Omental fat pad (tissue), 4 donors: ENCODE measurements around the gene ZNF609. TPM values are rescaled to one million over a fixed set of nuclear protein-coding genes. Genes with fewer than 3 reads are reported as not detected.

ENCODE experiments used
- ATAC-seq: fragments of 150-250 bp; one replicate; pipeline ENCODE4 v1.9.1; 2016; ENCODE audit warnings: mild to moderate bottlenecking, moderate library complexity; ENCODE audit not compliant: low FRiP score
- DNase-seq: peaks from one replicate; pipeline ENCODE4 v3.0.0-alpha.2; 2019; ENCODE audit warnings: low spot score
- CTCF ChIP-seq, 3 donors: fragments of 450-650 bp; IDR thresholded peaks; one replicate each; pipeline ENCODE4 v1.5.1; 2016 to 2017; ENCODE audit warnings: antibody characterized with exemption in 3 of 3, mild to moderate bottlenecking in 3 of 3, moderate library complexity in 2 of 3
- total RNA-seq, 4 donors: library from RNA; depleted of rRNA; stranded (reverse); fragments of >200 nt; gene quantifications; one replicate each; pipeline ENCODE4 v1.1.0, GENCODE V29; 2016

ZNF609 gene
- total RNA-seq, 4 donors from 2014 or later: 26.1 to 32.4 (median 29.6) TPM

GRCh38 chr15:64688770-64689169, 228.4 kb downstream of the ZNF609 start:
- no peak for TF ChIP-seq CTCF (IDR thresholded peaks at IDR 0.05)
- DNase-seq (no peak), ATAC-seq (no peak)

- TF ChIP-seq CTCF (IDR thresholded peaks at IDR 0.05): no peak
- ATAC-seq (no peak), DNase-seq (no peak)
Observed at GRCh38 chr15:64690008-64690407, 229.6 kb downstream of the ZNF609 start.

- no peak for DNase-seq
- no peak for ATAC-seq
- no peak for TF ChIP-seq CTCF (IDR thresholded peaks at IDR 0.05)
Observed at GRCh38 chr15:64690578-64691296, 230.4 kb downstream of the ZNF609 start.

DNA sequence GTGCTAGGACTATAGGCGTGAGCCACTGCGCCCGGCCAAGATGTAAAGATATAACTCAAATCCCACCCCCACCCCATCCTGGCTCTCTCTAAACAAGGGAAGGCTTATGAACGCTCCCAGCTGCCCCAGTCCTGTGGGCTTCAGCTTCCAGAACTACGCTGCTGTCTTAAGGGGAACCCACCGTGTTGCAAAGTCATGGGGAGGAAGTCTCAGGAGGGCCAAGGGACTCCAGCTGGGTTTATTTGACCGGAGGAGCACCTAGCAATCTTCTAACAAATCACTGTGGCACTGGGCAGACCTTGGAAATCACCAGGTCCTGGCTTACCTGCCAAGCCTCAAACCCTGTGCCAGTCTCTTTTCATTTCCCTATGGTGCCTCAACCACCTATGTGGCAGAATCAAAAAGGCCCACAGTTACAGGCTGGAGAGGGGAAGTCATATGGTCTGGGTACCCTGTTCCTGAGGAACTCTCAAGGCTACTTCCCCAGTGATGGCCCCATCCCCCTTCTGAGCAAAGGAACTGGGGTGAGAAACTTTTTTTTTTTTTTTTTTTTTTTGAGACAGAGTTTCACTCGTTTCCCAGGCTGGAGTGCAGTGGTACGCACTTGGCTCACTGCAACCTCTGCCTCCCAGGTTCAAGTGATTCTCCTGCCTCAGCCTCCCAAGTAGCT, 231.7 kb downstream of the ZNF609 start:
- no peak for TF ChIP-seq CTCF (IDR thresholded peaks at IDR 0.05)
- DNase-seq (no peak), ATAC-seq (no peak)

DNA sequence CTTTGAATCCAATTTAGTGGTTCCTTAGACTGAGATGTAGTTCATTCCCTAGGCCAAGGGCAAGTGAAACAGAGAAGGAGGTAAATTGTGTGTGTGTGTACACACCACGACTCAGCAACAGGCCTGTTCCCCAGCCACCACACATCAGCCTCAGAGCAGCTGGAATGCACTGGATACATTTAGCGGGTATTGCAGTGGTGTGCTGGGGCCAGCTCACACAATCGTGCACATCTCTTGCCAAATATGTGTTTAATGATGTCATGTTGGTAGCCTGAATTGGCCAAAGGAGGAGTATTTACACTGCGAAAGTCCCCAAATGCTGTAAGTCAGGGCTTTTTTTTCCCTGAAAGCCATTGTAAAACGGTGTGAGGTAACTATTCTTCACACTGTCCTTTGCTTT, 232.8 kb downstream of the ZNF609 start:
- ATAC-seq (peak; percentile 74), DNase-seq (no peak)
- TF ChIP-seq CTCF (IDR thresholded peaks at IDR 0.05): no peak

- DNase-seq (no peak), ATAC-seq (no peak)
- no peak for TF ChIP-seq CTCF (IDR thresholded peaks at IDR 0.05)
Observed at GRCh38 chr15:64694816-64695215, 234.4 kb downstream of the ZNF609 start.

DNA sequence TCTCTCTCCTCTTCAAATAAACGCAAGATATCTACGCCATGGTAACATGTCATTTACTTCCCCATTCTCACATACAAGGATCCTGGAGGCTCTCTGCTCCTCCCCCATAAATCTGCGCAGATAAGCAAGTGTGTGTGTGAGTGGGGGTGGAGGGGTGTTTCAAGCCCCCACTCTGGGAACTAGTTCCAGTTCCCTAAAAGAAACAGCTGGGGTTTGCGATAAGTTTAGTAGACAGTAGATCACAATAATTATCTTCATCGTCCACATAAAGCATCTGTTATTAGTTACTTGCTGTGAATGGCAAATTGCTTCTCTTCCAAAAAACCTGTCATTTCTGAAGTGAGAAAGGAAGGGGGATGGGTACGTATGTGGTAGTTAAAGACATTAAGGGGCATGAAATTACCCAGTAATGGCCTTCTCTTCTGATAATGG, 235.2 kb downstream of the ZNF609 start:
- DNase-seq: no peak
- no peak for ATAC-seq
- no peak for TF ChIP-seq CTCF (IDR thresholded peaks at IDR 0.05)
